WTC11 (cell line): ENCODE results near the gene GLIPR1L2. TPM values are rescaled to one million over a fixed set of nuclear protein-coding genes. Genes with fewer than 3 reads are reported as not detected.

Experiments used
- ATAC-seq: fragments of 200-7000 bp; cut with Tn5 transposase; 2 replicates; pipeline ENCODE4 v1.10.0; 2021; ENCODE audit warnings: mild to moderate bottlenecking, moderate library complexity
- CTCF ChIA-PET: fragments of 300-600 bp; sonication (Branson Sonifier 250); formaldehyde crosslinking; loops from one replicate; lab custom pipeline; 2021; ENCODE audit warnings: antibody characterized with exemption; lab: Charles Lee
- POLR2A ChIA-PET: fragments of 350-600 bp; sonication (Branson Sonifier 250); formaldehyde crosslinking; loops from one replicate; lab custom pipeline; 2021; ENCODE audit warnings: antibody characterized with exemption; lab: Charles Lee
- DNase-seq: peaks from one replicate; pipeline ENCODE4 v3.0.0; 2021; ENCODE audit warnings: low spot score
- H3K27ac Mint-ChIP-seq: 2 replicates; pipeline ENCODE4 v1.8.0; 2021; ENCODE audit warnings: mixed read lengths
- H3K27me3 Mint-ChIP-seq: 2 replicates; pipeline ENCODE4 v1.8.0; 2021; ENCODE audit warnings: low read depth, mild to moderate bottlenecking, moderate library complexity, mixed read lengths
- H3K36me3 Mint-ChIP-seq: 2 replicates; pipeline ENCODE4 v1.8.0; 2021; ENCODE audit warnings: mixed read lengths
- H3K4me1 Mint-ChIP-seq: 2 replicates; pipeline ENCODE4 v1.8.0; 2022; ENCODE audit warnings: mixed read lengths
- H3K4me3 Mint-ChIP-seq: 2 replicates; pipeline ENCODE4 v1.8.0; 2021; ENCODE audit warnings: mild to moderate bottlenecking, moderate library complexity, mixed read lengths
- H3K9me3 Mint-ChIP-seq: 2 replicates; pipeline ENCODE4 v1.8.0; 2021; ENCODE audit warnings: mixed read lengths
- CREB1 ChIP-seq: sonication (generic); formaldehyde crosslinking; IDR thresholded peaks from 2 replicates; pipeline ENCODE4 v1.8.0; 2023; ENCODE audit warnings: mild to moderate bottlenecking, missing genetic modification reagents
- CREM ChIP-seq: sonication (generic); formaldehyde crosslinking; IDR thresholded peaks from 2 replicates; pipeline ENCODE4 v1.8.1; 2022; ENCODE audit warnings: mild to moderate bottlenecking, missing genetic modification reagents, moderate library complexity
- ERG ChIP-seq: fragments of 250-450 bp; sonication (Bioruptor Pico); IDR thresholded peaks from 2 replicates; pipeline ENCODE4 v1.8.0; 2021; ENCODE audit warnings: mild to moderate bottlenecking
- ETV6 ChIP-seq: sonication (generic); formaldehyde crosslinking; IDR thresholded peaks from 2 replicates; pipeline ENCODE4 v1.8.1; 2022; ENCODE audit warnings: mild to moderate bottlenecking, missing genetic modification reagents
- GRHL2 ChIP-seq: fragments of 250-450 bp; sonication (Bioruptor Pico); IDR thresholded peaks from 2 replicates; pipeline ENCODE4 v1.8.0; 2022; ENCODE audit warnings: mild to moderate bottlenecking, moderate library complexity; ENCODE audit not compliant: insufficient replicate concordance, severe bottlenecking
- MYBL2 ChIP-seq: sonication (generic); formaldehyde crosslinking; IDR thresholded peaks from 2 replicates; pipeline ENCODE4 v1.8.1; 2023; ENCODE audit warnings: mild to moderate bottlenecking, moderate library complexity, missing genetic modification reagents
- NFATC4 ChIP-seq: fragments of 250-450 bp; sonication (Bioruptor Pico); IDR thresholded peaks from 2 replicates; pipeline ENCODE4 v1.9.0; 2021; ENCODE audit warnings: mild to moderate bottlenecking
- NFE2L1 ChIP-seq: sonication (generic); formaldehyde crosslinking; IDR thresholded peaks from 2 replicates; pipeline ENCODE4 v1.8.1; 2023; ENCODE audit warnings: missing genetic modification reagents
- NR2C2 ChIP-seq: sonication (generic); formaldehyde crosslinking; IDR thresholded peaks from 2 replicates; pipeline ENCODE4 v1.8.0; 2022; ENCODE audit warnings: mild to moderate bottlenecking, missing genetic modification reagents
- PREB ChIP-seq: sonication (generic); formaldehyde crosslinking; IDR thresholded peaks from 2 replicates; pipeline ENCODE4 v1.8.1; 2022; ENCODE audit warnings: mild to moderate bottlenecking, missing genetic modification reagents, moderate library complexity, borderline replicate concordance
- STAT6 ChIP-seq: sonication (generic); formaldehyde crosslinking; conservative IDR thresholded peaks from 2 replicates; pipeline ENCODE4 v1.8.1; 2023; ENCODE audit warnings: mild to moderate bottlenecking, low read depth, missing genetic modification reagents, moderate library complexity
- USF2 ChIP-seq: sonication (generic); formaldehyde crosslinking; IDR thresholded peaks from 2 replicates; pipeline ENCODE4 v1.8.1; 2023; ENCODE audit warnings: mild to moderate bottlenecking, missing genetic modification reagents, moderate library complexity
- ZBTB21 ChIP-seq: sonication (generic); formaldehyde crosslinking; IDR thresholded peaks from 2 replicates; pipeline ENCODE4 v1.8.1; 2023; ENCODE audit warnings: mild to moderate bottlenecking, missing genetic modification reagents, borderline replicate concordance
- ZNF396 ChIP-seq: fragments of 250-450 bp; sonication (Bioruptor Pico); IDR thresholded peaks from 2 replicates; pipeline ENCODE4 v1.8.0; 2021; ENCODE audit warnings: mild to moderate bottlenecking, moderate library complexity, borderline replicate concordance
- total RNA-seq: library from RNA; stranded (reverse); gene quantifications from 3 replicates; pipeline ENCODE4 v1.2.3, GENCODE V29; 2021
- TF ChIP-seq, protein P1 (sequence below): sonication (generic); formaldehyde crosslinking; IDR thresholded peaks from 2 replicates; pipeline ENCODE4 v1.8.1; 2022; ENCODE audit warnings: low read depth, mild to moderate bottlenecking, moderate library complexity, missing genetic modification reagents, borderline replicate concordance
- TF ChIP-seq, protein P2 (sequence below): sonication (generic); formaldehyde crosslinking; IDR thresholded peaks from 2 replicates; pipeline ENCODE4 v1.8.0; 2023; ENCODE audit warnings: mild to moderate bottlenecking, missing genetic modification reagents
- TF ChIP-seq, protein P3 (sequence below): sonication (generic); formaldehyde crosslinking; conservative IDR thresholded peaks from 2 replicates; pipeline ENCODE4 v1.8.1; 2022; ENCODE audit warnings: mild to moderate bottlenecking, missing genetic modification reagents
- TF ChIP-seq, protein P4 (sequence below): sonication (generic); formaldehyde crosslinking; IDR thresholded peaks from 2 replicates; pipeline ENCODE4 v1.8.1; 2022; ENCODE audit warnings: missing genetic modification reagents, borderline replicate concordance

The GLIPR1L2 gene
- total RNA-seq, 1 experiment from 2014 or later: not detected

DNA sequence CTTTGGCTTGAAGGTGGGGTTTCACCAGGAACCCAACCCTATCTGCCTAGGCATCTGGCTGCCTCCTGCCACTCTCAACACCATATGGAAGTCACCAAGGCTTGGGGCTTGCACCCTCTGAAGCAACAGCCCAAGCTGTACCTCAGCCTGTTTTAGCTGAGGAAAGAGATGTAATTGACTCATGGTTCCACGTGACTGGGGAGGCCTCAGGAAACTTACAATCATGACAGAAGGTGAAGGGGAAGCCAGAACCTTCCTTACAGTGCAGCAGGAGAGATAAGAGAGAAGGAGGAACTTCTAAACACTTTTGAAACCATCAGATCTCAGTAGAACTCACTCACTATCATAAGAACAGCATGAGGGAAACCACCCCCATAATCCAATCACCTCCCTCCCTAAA is 29.5 kb upstream of the GLIPR1L2 start (continued):
- TF ChIP-seq PREB (CRISPR knock-in tag) (no peak), CREB1 (no peak), MYBL2 (no peak)
- TF ChIP-seq, protein P1, sequence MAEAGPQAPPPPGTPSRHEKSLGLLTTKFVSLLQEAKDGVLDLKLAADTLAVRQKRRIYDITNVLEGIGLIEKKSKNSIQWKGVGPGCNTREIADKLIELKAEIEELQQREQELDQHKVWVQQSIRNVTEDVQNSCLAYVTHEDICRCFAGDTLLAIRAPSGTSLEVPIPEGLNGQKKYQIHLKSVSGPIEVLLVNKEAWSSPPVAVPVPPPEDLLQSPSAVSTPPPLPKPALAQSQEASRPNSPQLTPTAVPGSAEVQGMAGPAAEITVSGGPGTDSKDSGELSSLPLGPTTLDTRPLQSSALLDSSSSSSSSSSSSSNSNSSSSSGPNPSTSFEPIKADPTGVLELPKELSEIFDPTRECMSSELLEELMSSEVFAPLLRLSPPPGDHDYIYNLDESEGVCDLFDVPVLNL: no peak

GRCh38 chr12:75364919-75365318 is 26.0 kb upstream of the GLIPR1L2 start:
- POLR2A ChIA-PET: no interaction called here
- TF ChIP-seq, protein P2, sequence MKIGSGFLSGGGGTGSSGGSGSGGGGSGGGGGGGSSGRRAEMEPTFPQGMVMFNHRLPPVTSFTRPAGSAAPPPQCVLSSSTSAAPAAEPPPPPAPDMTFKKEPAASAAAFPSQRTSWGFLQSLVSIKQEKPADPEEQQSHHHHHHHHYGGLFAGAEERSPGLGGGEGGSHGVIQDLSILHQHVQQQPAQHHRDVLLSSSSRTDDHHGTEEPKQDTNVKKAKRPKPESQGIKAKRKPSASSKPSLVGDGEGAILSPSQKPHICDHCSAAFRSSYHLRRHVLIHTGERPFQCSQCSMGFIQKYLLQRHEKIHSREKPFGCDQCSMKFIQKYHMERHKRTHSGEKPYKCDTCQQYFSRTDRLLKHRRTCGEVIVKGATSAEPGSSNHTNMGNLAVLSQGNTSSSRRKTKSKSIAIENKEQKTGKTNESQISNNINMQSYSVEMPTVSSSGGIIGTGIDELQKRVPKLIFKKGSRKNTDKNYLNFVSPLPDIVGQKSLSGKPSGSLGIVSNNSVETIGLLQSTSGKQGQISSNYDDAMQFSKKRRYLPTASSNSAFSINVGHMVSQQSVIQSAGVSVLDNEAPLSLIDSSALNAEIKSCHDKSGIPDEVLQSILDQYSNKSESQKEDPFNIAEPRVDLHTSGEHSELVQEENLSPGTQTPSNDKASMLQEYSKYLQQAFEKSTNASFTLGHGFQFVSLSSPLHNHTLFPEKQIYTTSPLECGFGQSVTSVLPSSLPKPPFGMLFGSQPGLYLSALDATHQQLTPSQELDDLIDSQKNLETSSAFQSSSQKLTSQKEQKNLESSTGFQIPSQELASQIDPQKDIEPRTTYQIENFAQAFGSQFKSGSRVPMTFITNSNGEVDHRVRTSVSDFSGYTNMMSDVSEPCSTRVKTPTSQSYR: no peak
- TF ChIP-seq NR2C2 (CRISPR knock-in tag) (no peak), ERG (no peak), ETV6 (CRISPR knock-in tag) (no peak), USF2 (CRISPR knock-in tag) (no peak), STAT6 (no peak), ZBTB21 (CRISPR knock-in tag) (no peak), ZNF396 (CRISPR knock-in tag) (no peak), GRHL2 (CRISPR knock-in tag) (no peak), NFE2L1 (CRISPR knock-in tag) (no peak), NFATC4 (no peak), CREM (no peak)
- TF ChIP-seq, protein P3, sequence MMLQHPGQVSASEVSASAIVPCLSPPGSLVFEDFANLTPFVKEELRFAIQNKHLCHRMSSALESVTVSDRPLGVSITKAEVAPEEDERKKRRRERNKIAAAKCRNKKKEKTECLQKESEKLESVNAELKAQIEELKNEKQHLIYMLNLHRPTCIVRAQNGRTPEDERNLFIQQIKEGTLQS (CRISPR knock-in tag): no peak
- TF ChIP-seq, protein P4, sequence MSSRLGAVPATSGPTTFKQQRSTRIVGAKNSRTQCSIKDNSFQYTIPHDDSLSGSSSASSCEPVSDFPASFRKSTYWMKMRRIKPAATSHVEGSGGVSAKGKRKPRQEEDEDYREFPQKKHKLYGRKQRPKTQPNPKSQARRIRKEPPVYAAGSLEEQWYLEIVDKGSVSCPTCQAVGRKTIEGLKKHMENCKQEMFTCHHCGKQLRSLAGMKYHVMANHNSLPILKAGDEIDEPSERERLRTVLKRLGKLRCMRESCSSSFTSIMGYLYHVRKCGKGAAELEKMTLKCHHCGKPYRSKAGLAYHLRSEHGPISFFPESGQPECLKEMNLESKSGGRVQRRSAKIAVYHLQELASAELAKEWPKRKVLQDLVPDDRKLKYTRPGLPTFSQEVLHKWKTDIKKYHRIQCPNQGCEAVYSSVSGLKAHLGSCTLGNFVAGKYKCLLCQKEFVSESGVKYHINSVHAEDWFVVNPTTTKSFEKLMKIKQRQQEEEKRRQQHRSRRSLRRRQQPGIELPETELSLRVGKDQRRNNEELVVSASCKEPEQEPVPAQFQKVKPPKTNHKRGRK (CRISPR knock-in tag): no peak
- TF ChIP-seq, all 79 proteins: peak for 0
- Mint-ChIP-seq H3K27me3 (no peaks in the 10 kb centered on the region), H3K4me3 (no peak overlapping the region), H3K9me3 (peaks cover 34% of the 10 kb centered on the region), H3K27ac (no peak overlapping the region), H3K4me1 (peaks cover 40% of the 10 kb centered on the region), H3K36me3 (peaks cover 8% of the 10 kb centered on the region)
- ATAC-seq: no peak
- DNase-seq: no peak
- CTCF ChIA-PET: interaction anchor here (0.7 to 1.2 kb wide), 2 partner anchors 30 to 146 kb away, joined by 3 read pairs; partner anchors contain the start of genes GLIPR1L1 and KRR1
